ENCODE results near the gene GID8. TPM values are rescaled to one million over a fixed set of nuclear protein-coding genes. Genes with fewer than 3 reads are reported as not detected.

GID8 gene
- total and polyA plus RNA-seq, 9 of the 15 experiments (the other 6 are each of a cell fraction or from before 2014, with no cell fraction given) = 7.5 to 31.6 (median 22.2) TPM

DNA sequence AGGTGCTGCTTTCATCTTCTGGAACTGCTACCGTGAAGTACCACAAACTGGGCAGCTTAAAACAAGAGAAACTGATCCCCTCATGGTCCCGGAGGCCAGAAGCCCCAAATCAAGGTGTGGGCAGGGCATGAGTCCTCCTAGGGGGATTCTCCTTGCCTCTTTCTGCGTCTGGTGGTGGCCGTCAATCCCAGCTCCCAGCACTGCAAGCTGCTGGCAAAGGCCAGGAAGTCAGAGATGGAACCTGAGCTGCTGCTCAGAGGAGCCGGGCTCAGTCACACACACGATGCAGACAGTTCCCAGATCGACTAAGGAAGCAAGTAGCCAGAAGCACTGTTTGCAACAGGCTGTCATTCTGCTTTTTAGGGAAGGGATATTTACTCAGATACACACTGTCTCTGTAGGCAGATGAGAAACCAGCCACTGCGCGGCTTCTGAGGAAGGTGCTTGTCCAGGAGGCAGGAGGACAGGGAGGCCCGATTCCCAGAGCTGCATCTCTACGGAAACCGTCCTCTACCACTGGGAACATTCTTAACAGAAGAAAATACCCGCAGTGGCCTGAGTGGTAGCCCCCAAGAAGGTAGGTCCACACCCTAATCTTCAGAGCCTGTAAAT, 53.4 kb downstream of the GID8 start:
- no peak overlapping the region for H3K4me2 ChIP-seq (ENCODE audit: insufficient read depth, low read length)
- H3K79me2 ChIP-seq (ENCODE audit: control insufficient read depth, insufficient read depth, low read length) = no peaks in the 10 kb centered on the region
- no peak overlapping the region for H3K4me3 ChIP-seq
- H3K9me3 ChIP-seq (replicated peaks; ENCODE audit: control insufficient read depth, insufficient read depth, low read depth, low read length) = no peaks in the 10 kb centered on the region
- CTCF ChIA-PET (ENCODE audit: low intra/inter-chr PET ratio) = no interaction called here
- WGBS (ENCODE audit: insufficient coverage, low coverage, missing lambda C conversion rate) = 11% methylated on average over 13 of the region's 13 CpGs
- POLR2A ChIA-PET = interaction anchor here (0.6 kb wide), 1 partner anchor 530 kb away, joined by 3 read pairs; no protein-coding TSS in a partner anchor
- H3K27me3 ChIP-seq (ENCODE audit: control insufficient read depth in 2 of 2, insufficient read depth in 2 of 2, low read length in 2 of 2) = peaks cover 56 to 82% of the 10 kb centered on the region in 2 experiments
- H3K9me1 ChIP-seq (ENCODE audit: control insufficient read depth, insufficient read depth, low read length) = no peaks in the 10 kb centered on the region
- peak; percentile 6 for FAIRE-seq
- H3K36me3 ChIP-seq (ENCODE audit: control insufficient read depth, insufficient read depth, low read length) = no peaks in the 10 kb centered on the region
- in situ Hi-C loops (cut with MboI) (no loop called here), intact Hi-C loops (cut with micrococcal nuclease) (no loop called here)
- DNase-seq (ENCODE audit: extremely low read depth in 1 of 4, low spot score in 3 of 4) = no peak
- H3K9ac ChIP-seq (ENCODE audit: insufficient read depth in 1 of 2, low read depth in 2 of 2, low read length in 2 of 2) = no peak overlapping the region
- BruUV-seq (replicated peaks) = no TSS peak
- H3K27ac ChIP-seq (ENCODE audit: extremely low read depth, low read depth, low read length) = no peak overlapping the region
- H3K4me1 ChIP-seq (replicated peaks in 1 of 2; ENCODE audit: control insufficient read depth in 2 of 2, insufficient read depth in 2 of 2, low read length in 2 of 2) = peaks cover 0 to 16% of the 10 kb centered on the region in 2 experiments; a peak in 2 of 5 replicates
- ATAC-seq = no peak
- no peak for TF ChIP-seq MAZ (CRISPR knock-in tag; conservative IDR thresholded peaks at IDR 0.05 in 1 of 2, IDR thresholded peaks at IDR 0.05 in 1 of 2)
- no peak for TF ChIP-seq ZNF785 (CRISPR knock-in tag; IDR thresholded peaks at IDR 0.05)
- TF ChIP-seq, protein P1, sequence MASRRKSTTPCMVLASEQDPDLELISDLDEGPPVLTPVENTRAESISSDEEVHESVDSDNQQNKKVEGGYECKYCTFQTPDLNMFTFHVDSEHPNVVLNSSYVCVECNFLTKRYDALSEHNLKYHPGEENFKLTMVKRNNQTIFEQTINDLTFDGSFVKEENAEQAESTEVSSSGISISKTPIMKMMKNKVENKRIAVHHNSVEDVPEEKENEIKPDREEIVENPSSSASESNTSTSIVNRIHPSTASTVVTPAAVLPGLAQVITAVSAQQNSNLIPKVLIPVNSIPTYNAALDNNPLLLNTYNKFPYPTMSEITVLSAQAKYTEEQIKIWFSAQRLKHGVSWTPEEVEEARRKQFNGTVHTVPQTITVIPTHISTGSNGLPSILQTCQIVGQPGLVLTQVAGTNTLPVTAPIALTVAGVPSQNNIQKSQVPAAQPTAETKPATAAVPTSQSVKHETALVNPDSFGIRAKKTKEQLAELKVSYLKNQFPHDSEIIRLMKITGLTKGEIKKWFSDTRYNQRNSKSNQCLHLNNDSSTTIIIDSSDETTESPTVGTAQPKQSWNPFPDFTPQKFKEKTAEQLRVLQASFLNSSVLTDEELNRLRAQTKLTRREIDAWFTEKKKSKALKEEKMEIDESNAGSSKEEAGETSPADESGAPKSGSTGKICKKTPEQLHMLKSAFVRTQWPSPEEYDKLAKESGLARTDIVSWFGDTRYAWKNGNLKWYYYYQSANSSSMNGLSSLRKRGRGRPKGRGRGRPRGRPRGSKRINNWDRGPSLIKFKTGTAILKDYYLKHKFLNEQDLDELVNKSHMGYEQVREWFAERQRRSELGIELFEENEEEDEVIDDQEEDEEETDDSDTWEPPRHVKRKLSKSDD (conservative IDR thresholded peaks at IDR 0.05; ENCODE audit: low read length) = no peak
- TF ChIP-seq ZNF551 (CRISPR knock-in tag; IDR thresholded peaks at IDR 0.05) = no peak
- TF ChIP-seq SAFB2 (IDR thresholded peaks at IDR 0.05; ENCODE audit: borderline replicate concordance, low read depth, low read length, severe bottlenecking) = no peak
- no peak for TF ChIP-seq RBM25 (IDR thresholded peaks at IDR 0.05; ENCODE audit: low read depth, low read length, severe bottlenecking)
- TF ChIP-seq SMC3 (conservative IDR thresholded peaks at IDR 0.05; ENCODE audit: insufficient read depth, low read depth, low read length) = no peak
- no peak for TF ChIP-seq KDM2B (CRISPR knock-in tag; IDR thresholded peaks at IDR 0.05)
- no peak for TF ChIP-seq ZNF589 (CRISPR knock-in tag; IDR thresholded peaks at IDR 0.05; ENCODE audit: low read depth)
- TF ChIP-seq DDX20 (tag; IDR thresholded peaks at IDR 0.05; ENCODE audit: low read depth) = no peak
- H4K20me1 ChIP-seq (replicated peaks; ENCODE audit: control insufficient read depth, insufficient read depth, low read length) = peaks cover 7% of the 10 kb centered on the region
- H2AFZ ChIP-seq (ENCODE audit: low read depth, low read length) = no peak overlapping the region
